ENCODE results near the gene FAM110D.
A peak's percentile ranks its signal among the peaks of the same experiment; 100 is the strongest.

The FAM110D gene

DNA sequence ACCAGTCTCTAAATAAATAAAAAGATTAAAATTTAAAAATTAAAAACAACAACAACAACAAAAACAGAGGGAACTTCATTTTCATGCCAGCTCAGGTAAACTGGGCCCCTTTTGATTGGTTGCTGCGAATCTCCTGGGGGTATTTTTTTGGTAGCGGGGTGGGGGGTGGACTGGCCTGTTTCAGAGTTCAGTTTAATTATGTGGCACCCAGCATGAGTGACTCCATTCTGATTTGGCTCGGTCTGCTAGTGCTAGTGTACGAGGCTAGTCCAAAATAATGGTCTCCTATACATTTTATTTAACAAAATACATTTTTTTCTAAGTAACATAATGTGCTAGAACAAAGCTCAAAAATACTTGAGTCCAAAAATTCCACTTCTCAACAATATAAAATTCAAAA lies 29.1 kb upstream of the FAM110D start:
- no peak for DNase-seq (ENCODE audit: low read depth)

DNA sequence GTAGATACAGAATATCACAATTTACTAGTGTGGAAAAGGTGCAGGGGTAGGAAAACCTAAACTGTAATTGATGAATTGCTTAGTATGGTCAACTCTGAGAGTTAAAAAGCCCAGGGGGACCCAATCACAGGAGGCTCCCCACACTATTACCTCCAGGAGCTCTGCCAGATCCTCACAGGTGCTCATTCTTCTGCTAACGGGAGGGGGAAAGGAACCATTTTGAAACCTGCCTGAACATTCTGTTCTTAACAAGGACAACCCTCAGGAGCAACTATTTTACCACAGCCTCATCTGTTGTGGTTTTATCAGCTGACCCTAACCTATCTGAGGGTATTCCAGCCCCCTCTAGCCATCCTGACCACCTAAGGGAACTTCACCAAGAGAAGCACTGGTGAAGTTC lies 28.2 kb upstream of the FAM110D start:
- DNase-seq (ENCODE audit: low read depth), result no peak

DNA sequence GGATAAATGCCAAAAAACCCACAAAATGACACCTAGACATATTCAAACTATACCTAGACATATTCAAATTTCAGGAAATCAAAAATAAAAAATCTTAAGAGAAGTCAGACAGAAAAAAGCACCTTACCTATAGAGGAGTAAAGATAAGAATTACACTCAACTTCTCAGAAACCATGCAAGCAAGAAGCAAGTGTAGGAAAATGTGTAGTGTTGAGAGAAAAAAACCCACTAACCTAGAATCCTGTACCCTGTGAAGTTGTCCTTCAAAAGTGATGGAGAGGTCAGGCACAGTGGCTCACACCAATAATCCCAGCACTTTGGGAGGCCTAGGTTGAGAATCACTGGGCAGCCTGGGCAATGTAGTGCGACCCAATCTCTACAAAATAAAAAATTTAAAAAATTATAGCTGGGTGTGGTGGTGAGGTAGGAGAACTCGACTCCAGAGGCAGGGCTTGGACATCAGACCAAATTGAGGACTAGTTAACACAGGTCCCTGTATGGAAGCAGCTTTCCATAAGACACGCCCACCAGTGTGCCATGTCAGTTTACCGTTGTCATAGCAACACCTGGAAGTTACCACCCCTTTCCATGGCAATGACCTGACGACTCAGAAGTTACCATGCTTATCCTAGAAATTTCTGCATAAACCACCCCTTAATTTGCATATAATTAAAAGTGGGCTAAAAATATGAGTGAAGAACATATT lies 26.6 kb upstream of the FAM110D start:
- DNase-seq (ENCODE audit: low read depth), result no peak

DNA sequence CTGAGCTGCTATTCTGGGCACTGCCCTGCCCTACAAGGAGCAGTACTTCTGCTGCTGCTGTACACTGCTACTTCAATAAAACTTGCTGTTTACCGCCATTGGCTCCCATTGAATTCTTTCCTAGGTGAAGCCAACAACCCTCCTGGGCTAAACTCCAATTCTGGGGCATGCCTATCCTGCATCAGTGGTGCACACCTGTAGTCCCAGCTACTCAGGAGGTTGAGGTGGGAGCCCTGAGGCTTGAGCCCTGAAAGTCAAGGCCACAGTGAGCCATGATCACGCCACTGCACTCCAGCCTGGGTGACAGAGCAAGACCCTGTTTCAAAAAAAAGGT lies 26.1 kb upstream of the FAM110D start:
- DNase-seq (ENCODE audit: low read depth), result no peak

DNA sequence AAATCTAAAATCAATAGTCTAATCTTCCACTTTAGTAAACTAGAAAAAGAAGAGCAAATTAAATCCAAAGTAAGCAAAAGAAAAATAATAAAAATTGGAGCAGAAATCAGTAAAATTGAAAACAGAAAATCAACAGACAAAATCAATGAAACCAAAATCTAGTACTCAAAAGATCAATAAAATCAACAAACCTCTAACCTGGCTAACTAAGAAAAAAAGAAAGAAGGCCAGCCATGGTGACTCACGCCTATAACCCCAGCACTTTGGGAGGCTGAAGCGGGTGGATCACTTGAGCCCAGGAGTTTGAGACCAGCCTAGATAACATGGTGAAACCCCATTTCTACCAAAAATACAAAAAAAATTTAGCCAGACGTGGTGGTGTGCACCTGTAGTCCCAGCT lies 24.4 kb upstream of the FAM110D start:
- no peak for DNase-seq (ENCODE audit: low read depth)

GRCh38 chr1:26138974-26139558 lies 19.8 kb upstream of the FAM110D start:
- DNase-seq (ENCODE audit: low read depth), result no peak

GRCh38 chr1:26142159-26142558 lies 16.7 kb upstream of the FAM110D start:
- no peak for DNase-seq (ENCODE audit: low read depth)

- DNase-seq (ENCODE audit: low read depth), result peak; percentile 54
These were observed 13.6 kb upstream of the FAM110D start for GRCh38 chr1:26145041-26145959.

GRCh38 chr1:26145960-26146294 lies 13.0 kb upstream of the FAM110D start:
- DNase-seq (ENCODE audit: low read depth), result no peak

GRCh38 chr1:26148887-26149286 lies 10.0 kb upstream of the FAM110D start:
- DNase-seq (ENCODE audit: low read depth), result no peak

- no peak for DNase-seq (ENCODE audit: low read depth)
These were observed 4.8 kb upstream of the FAM110D start for GRCh38 chr1:26153966-26154532.

DNA sequence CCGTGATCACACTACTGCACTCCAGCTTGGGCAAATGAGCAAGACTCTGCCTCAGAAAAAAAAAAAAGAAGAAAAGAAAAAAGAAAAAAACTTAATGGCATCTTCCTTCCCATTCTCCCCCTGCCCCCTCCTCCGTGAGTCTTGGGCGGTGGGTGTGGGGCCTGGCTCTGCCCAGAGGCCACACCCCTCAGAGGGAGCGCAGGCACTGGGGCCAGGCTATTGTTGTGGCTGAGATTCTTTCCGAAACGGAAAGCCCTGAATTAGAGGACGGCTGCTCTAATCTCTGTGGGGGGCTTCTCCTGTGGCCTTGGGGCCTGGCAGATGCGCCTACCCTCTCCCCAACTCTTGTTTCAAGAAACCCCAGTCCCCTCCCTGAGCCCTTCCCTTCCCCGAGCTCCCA lies 4.1 kb upstream of the FAM110D start:
- no peak for DNase-seq (ENCODE audit: low read depth)

DNA sequence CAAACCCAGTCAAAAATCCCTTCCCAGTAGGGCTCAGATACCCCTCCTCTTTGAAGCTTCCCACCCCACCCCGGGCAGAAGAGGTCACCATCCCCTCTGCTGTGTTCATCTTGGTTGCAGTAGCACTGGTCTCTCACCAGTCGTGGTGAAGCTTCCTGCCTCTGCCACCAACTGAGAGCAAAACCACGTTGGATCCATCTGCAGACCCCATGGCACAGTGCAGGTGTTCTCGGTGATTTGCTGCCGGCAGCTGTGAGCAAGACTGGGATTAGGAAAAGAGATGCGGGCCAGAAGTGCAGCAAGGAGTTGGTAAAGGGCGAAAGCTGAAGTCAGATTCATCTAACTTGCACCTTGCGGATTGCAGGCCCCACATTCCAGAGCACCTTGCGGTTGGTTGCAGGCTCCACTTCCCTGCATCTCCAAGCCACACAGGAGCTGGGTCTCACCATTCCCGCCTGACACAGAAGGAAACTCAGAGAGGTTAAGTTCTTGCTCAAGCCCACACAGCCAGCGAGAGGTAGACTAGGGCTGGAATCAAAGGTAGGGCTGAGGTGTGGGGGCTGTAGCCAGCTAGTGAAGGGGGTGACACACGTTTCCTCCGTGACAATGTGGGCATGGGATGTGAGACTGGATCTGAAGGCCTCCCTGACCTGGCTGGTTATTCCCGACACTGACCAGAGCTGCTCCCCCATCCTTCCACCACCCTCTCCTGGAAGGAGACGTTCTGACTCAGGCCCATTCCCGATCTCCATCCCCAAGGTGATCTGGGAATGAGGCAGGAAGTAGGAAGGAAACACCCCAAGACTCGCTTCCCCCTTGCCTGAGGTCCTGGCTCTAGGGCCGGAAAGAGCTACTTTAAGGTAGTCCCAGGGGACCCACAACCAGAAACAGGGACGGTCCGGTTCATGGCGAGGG lies 3.3 kb upstream of the FAM110D start:
- no peak for DNase-seq (ENCODE audit: low read depth)

- no peak for DNase-seq (ENCODE audit: low read depth)
These were observed 2.4 kb upstream of the FAM110D start for GRCh38 chr1:26156285-26157038.

DNA sequence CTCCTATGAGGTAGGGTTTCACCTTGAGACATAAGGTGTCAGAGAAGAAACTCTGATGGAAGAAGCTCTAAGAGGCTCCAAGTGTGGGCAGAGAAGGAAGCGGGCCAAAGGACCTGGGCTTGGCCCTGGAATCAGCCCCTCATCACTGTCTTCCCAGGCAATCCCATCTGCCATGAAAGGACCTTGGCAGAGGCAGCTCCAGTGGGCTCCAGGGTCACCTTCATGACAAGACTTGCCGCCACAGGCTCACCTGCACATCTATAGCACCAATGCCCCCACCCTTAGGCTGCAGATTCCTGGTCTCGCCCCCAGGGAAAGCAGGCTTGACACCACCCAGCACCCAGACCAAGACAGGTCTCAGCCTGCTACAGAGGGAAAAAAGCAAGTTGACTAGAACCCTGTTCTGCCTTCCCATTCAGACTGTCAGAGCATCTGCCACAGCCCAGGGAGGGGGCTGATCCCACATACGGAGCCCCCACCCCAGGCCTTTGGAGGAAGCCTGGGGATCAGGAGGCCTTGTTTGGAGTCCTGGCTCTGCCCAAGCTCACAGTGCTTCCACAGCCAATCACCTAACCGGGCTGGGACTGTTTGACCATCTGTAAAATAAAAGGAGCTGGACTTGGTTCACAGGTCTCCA lies 490 bp upstream of the FAM110D start:
- no peak for DNase-seq (ENCODE audit: low read depth)

DNA sequence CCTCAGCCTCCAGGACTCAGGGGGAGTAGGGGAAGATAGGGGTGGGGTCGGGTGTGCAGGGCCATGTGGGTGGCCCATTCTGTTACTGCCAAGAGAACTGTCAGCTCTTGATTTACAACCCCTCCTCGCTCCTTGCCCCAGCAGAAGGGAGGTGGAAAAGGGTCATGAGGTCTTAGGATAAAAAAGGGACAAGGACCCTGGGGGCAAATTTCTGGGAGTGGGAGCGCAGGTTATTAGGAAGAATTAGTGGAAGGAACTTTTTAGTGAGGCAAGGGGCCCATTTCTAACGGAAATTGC lies 812 bp downstream of the FAM110D start:
- DNase-seq (ENCODE audit: low read depth), result no peak

DNA sequence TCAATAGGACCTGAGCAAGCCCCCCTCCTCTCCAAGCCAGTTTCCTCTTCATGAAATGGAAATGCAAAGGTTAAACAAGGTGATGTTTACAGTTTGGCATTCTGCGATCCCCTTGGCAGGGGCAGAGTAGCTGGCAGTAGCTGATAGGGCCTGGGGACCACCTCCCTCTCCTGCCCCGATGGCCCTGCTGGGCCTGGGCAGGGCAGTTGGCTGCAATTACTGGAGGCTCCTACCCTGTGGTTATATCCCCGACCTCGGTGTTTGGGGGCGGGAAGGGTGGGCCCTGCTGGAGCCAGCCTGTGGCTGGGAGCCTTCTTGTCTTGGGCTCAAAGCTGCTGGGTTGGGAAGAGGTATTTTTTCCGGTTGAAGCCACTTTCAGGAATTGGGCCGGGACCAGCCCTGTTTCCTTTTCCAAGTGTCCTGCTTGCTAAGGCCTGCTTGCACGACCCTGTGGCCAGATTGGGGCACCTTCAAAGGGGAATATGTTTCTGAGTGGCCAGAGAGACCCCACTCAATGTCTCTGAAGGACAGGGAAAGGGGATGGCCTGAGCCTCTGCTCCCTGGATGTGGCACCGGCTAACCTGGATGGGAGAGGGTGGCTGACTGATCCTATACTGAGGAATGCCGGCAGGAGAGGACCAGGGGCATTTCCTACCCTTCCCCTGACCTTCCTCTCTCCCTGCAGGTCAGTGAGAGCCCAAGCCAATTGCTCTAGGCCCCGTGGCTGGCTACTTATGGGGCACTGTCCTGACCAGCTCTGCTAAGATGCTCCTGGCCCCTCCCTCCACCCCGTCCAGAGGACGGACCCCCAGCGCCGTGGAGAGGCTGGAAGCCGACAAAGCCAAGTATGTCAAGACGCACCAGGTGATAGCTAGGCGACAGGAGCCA lies 1.9 kb downstream of the FAM110D start:
- DNase-seq (ENCODE audit: low read depth), result no peak

DNA sequence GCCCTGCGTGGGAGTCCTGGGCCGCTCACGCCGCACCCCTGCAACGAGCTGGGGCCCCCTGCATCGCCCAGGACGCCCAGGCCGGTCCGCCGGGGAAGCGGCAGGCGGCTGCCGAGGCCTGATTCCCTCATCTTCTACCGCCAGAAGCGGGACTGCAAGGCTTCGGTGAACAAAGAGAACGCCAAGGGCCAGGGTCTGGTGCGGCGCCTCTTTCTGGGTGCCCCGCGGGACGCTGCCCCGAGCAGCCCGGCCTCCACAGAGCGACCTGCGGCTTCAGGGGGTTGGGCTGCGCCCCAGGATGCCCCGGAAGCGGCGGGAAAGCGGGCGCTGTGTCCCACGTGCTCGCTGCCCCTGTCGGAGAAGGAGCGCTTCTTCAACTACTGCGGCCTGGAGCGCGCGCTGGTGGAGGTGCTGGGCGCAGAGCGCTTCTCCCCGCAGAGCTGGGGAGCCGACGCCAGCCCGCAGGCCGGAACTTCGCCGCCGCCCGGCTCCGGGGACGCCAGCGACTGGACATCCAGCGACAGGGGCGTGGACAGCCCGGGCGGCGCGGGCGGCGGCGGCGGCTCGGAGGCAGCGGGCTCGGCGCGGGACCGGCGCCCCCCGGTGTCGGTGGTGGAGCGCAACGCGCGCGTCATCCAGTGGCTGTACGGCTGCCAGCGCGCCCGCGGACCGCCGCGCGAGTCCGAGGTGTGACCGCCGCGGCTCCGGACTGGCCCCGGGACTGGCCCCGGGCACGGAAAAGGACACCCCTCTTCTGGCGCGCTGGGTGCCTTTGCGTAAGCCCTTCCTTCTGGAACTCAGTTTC lies 2.7 kb downstream of the FAM110D start:
- no peak for DNase-seq (ENCODE audit: low read depth)

DNA sequence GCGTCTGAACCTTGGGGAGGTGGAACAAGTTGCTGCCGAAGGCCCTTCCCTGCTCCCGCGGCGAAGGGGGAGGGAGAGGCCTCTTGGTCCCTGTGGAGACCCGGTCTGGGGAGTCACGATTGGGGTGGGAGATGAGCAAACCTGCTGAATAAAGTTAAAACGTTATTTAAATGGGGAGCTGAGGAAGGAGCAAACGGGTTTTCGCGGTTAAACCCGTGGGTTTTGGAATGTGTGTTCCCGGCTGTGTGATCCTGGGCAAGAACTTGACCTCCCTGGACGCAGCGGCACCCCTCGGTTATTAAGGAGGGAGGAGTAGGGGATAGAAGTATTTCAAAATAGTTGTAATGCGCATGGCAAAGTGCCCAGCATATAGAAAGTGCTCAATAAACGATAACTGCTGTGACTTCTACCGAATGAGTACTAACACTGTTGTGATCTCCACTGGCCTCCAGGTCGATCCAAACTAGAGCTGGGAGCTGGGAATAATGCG lies 3.4 kb downstream of the FAM110D start:
- DNase-seq (ENCODE audit: low read depth), result no peak
